GM12891 (cell line): ENCODE data around the gene GTF2H2.
"Not testable (repeated sequence)": the region's sequence is repeated elsewhere in the genome, so short reads cannot be mapped to it uniquely, and the experiment has no call there.

Experiments
- POLR2A ChIP-seq: IDR thresholded peaks from 2 replicates; pipeline ENCODE4 v1.6.1; 2011; ENCODE audit warnings: low read depth, low read length, control low read depth
- POLR2AphosphoS5 ChIP-seq: IDR thresholded peaks from 2 replicates; pipeline ENCODE4 v1.6.1; 2011; ENCODE audit warnings: low read depth, low read length, control low read depth
- POU2F2 ChIP-seq: IDR thresholded peaks from 2 replicates; pipeline ENCODE4 v1.6.1; 2011; ENCODE audit warnings: low read depth, mild to moderate bottlenecking, control low read depth, low read length, moderate library complexity
- TAF1 ChIP-seq: IDR thresholded peaks from 2 replicates; pipeline ENCODE4 v1.6.1; 2011; ENCODE audit warnings: low read depth, low read length, control low read depth

DNA sequence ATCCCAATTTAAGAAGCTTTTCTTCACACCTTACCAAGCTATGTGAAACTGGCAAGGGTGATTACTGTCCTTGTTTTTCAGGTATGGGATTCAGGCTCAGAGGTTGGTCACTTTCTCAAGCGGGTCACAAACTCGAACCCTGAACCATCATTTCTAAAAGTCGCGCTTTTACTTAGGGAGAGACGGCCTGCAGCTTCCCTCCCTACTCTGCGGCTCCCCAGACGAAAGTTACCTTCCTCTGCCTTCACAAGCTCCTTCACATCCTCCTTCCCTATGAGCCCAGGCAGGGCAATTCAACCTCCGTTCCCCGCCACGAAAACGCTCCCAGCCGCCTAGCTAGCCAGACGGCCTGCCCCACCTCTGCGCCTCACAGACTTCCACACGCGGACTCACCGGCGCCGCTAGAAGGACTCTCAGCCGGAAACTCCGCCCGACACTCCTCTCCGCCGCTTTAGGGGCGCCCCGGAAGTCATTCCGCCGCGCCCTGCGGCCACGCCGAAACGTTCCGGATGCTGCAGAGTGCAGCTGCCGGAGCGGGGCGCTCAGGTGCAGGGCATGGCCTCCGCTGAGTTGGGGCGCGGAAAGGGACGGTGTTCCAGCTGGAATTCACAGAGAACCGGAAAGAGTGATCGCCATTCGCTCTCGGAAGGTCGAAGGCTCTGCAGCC is at the start of gene GTF2H2:
- TF ChIP-seq POLR2A, POLR2AphosphoS5, TAF1, POU2F2: not testable (repeated sequence)
